ENCODE measurements around the gene CRAMP1. TPM values are rescaled to one million over a fixed set of nuclear protein-coding genes. Genes with fewer than 3 reads are reported as not detected.
A peak's percentile ranks its signal among the peaks of the same experiment; 100 is the strongest.

The CRAMP1 gene
- total and polyA plus RNA-seq, 2 of the 8 experiments (the other 6 are each of a cell fraction or from before 2014, with no cell fraction given) = 19.2 to 23.2 TPM

DNA sequence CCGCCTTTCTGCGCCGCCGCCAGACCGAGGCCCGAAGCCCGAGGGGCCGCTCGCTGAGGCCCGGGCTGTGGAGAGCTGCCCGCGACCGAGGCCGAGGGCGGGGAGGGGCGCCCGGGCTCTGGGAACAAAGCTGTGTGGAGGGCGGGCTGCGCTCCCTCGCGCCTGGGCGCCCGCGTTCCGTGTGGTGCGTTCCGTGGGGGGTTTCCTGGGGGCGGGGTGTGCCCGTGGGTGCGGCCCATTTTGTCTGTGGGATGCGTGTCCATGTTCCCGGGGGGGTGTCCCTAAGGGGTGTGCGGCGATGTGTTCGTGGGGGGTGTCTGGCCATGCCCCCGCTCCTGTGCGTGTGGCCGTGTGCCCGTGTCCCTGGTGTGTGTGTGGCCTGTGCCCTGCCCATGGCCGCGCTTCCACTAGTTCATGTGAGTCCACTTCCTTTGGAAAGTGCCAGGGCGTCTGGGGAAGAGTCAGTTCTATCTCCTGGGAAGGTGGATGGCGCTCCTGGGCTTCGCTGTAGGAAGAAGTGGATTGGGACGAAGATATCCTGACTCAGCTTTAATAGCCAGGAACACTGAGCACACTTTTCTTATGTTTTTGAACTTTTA lies 66.4 kb downstream of the CRAMP1 start:
- H3K23ac ChIP-seq (ENCODE audit: insufficient read length) = no peak overlapping the region
- H3K36me3 ChIP-seq (ENCODE audit: control insufficient read depth in 2 of 4, insufficient read depth in 4 of 4, low read length in 3 of 4) = peaks cover 2 to 28% (median 11%) of the 10 kb centered on the region in 4 experiments; a peak in 7 of 8 replicates
- WGBS, 2 experiments (ENCODE audit: extremely low coverage in 1 of 2, insufficient coverage in 1 of 2, insufficient read length in 1 of 2, insufficient replicate concordance in 2 of 2, low coverage in 1 of 2, low lambda C conversion rate in 2 of 2, missing lambda C conversion rate in 1 of 2) = 2% methylated on average over 29 of the region's 45 CpGs; no CpG with 5 or more reads in 1 of the 2 experiments
- peak overlapping the region; percentile 89 for H4K8ac ChIP-seq (ENCODE audit: extremely low read depth, insufficient read depth, low read length)
- peak overlapping the region; percentile 98 for H3K4ac ChIP-seq (replicated peaks; ENCODE audit: insufficient read length, low read depth, low read length)
- DNase-seq (ENCODE audit: low read depth in 1 of 2, low spot score in 2 of 2) (no peak), FAIRE-seq (no peak)
- H4K20me1 ChIP-seq (replicated peaks in 1 of 2; ENCODE audit: control insufficient read depth in 1 of 2, insufficient read depth in 2 of 2, low read length in 2 of 2) = peaks cover 9 to 24% of the 10 kb centered on the region in 2 experiments
- H2AK5ac ChIP-seq (ENCODE audit: low read depth, low read length) = 0 out of 2 replicates have a peak overlapping the region, but pooled peaks have one; percentile 45
- H3K27ac ChIP-seq (ENCODE audit: low read depth, low read length) = peak overlapping the region; percentile 87
- H2BK20ac ChIP-seq (ENCODE audit: low read length) = no peak overlapping the region
- H3K79me2 ChIP-seq (ENCODE audit: control insufficient read depth in 1 of 2, insufficient read depth in 2 of 2, low read length in 2 of 2) = peaks cover 41 to 53% of the 10 kb centered on the region in 2 experiments
- peak overlapping the region; percentile 86 to 89 for H3K4me2 ChIP-seq (ENCODE audit: insufficient read depth in 1 of 2, low read depth in 2 of 2, low read length in 2 of 2)
- peaks cover 11% of the 10 kb centered on the region for H3K79me1 ChIP-seq (ENCODE audit: low read depth, low read length)
- H2BK120ac ChIP-seq (replicated peaks; ENCODE audit: low read depth, low read length) = no peak overlapping the region
- peak overlapping the region; percentile 82 for H3K14ac ChIP-seq (ENCODE audit: insufficient read length)
- peak overlapping the region; percentile 90; the same call in 1 of the 2 replicates for H3K18ac ChIP-seq (ENCODE audit: extremely low read depth, low read length)
- ChIA-PET CTCF (ENCODE audit: partially characterized antibody) (interaction anchor here (0.6 to 1.8 kb wide), 6 partner anchors 13 to 505 kb away, joined by 3 to 4 read pairs (median 4); no protein-coding TSS in a partner anchor), POLR2A (ENCODE audit: partially characterized antibody) (interaction anchor here (0.6 to 4.0 kb wide), 24 partner anchors 8 to 338 kb away, joined by 3 to 34 read pairs (median 4); partner anchors contain the start of genes EME2, FAHD1, MAPK8IP3 and MRPS34)
- H3K23me2 ChIP-seq (ENCODE audit: low read depth, low read length) = peaks cover 8% of the 10 kb centered on the region
- H2AFZ ChIP-seq (ENCODE audit: low read length) = no peak overlapping the region
- peak overlapping the region; percentile 71 for H4K5ac ChIP-seq (ENCODE audit: insufficient read length, low read depth, low read length)
- H4K91ac ChIP-seq (replicated peaks; ENCODE audit: insufficient read length, low read length) = peak overlapping the region; percentile 91
- H3K56ac ChIP-seq (replicated peaks; ENCODE audit: insufficient read length, low read depth, low read length) = peak overlapping the region; percentile 79
- H2BK5ac ChIP-seq (ENCODE audit: low read depth, low read length) = no peak overlapping the region; the same call in 1 of the 2 replicates
- H3K9me3 ChIP-seq (ENCODE audit: insufficient read depth in 2 of 2, low read depth in 1 of 2, low read length in 1 of 2) = no peaks in the 10 kb centered on the region
- H2BK15ac ChIP-seq (ENCODE audit: low read length) = no peak overlapping the region
- H3K4me1 ChIP-seq (replicated peaks in 1 of 4; ENCODE audit: control insufficient read depth in 3 of 4, insufficient read depth in 4 of 4, low read length in 3 of 4) = peaks cover 0 to 10% (median 2%) of the 10 kb centered on the region in 4 experiments; a peak in 4 of 7 replicates
- H3K4me3 ChIP-seq (ENCODE audit: extremely low read depth in 1 of 4, insufficient read depth in 2 of 4, low read depth in 3 of 4, low read length in 4 of 4) = peak overlapping the region; percentile 87 to 99 (median 94)
- no peak overlapping the region for H2BK12ac ChIP-seq (ENCODE audit: low read depth, low read length)
- H3K27me3 ChIP-seq (replicated peaks in 1 of 4; ENCODE audit: control insufficient read depth in 3 of 4, extremely low read depth in 1 of 4, insufficient read depth in 3 of 4, low read length in 3 of 4) = no peaks in the 10 kb centered on the region
- H3K9ac ChIP-seq (replicated peaks in 1 of 4; ENCODE audit: extremely low read depth in 1 of 4, low read depth in 3 of 4, low read length in 3 of 4) = peak overlapping the region; percentile 87 to 94 (median 90)
- TF ChIP-seq, protein P1, sequence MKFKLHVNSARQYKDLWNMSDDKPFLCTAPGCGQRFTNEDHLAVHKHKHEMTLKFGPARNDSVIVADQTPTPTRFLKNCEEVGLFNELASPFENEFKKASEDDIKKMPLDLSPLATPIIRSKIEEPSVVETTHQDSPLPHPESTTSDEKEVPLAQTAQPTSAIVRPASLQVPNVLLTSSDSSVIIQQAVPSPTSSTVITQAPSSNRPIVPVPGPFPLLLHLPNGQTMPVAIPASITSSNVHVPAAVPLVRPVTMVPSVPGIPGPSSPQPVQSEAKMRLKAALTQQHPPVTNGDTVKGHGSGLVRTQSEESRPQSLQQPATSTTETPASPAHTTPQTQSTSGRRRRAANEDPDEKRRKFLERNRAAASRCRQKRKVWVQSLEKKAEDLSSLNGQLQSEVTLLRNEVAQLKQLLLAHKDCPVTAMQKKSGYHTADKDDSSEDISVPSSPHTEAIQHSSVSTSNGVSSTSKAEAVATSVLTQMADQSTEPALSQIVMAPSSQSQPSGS (IDR thresholded peaks at IDR 0.05; ENCODE audit: low read length) = no peak
- TF ChIP-seq TAF7 (optimal IDR thresholded peaks at IDR 0.05; ENCODE audit: borderline replicate concordance, low read depth, low read length) (no peak), CHD2 (IDR thresholded peaks at IDR 0.05; ENCODE audit: low read length) (no peak), PHF8 (conservative IDR thresholded peaks at IDR 0.05; ENCODE audit: low read depth, low read length) (peak; percentile 40; the same call in 1 of the 2 replicates), CBX5 (IDR thresholded peaks at IDR 0.05; ENCODE audit: low read depth, low read length) (no peak), GTF2F1 (IDR thresholded peaks at IDR 0.05; ENCODE audit: borderline replicate concordance, low read depth, low read length) (no peak), KDM1A (IDR thresholded peaks at IDR 0.05; ENCODE audit: borderline replicate concordance, low read length) (no peak), KDM4A (IDR thresholded peaks at IDR 0.05; ENCODE audit: low read depth, low read length, severe bottlenecking) (peak; percentile 41)
- TF ChIP-seq, protein P2, sequence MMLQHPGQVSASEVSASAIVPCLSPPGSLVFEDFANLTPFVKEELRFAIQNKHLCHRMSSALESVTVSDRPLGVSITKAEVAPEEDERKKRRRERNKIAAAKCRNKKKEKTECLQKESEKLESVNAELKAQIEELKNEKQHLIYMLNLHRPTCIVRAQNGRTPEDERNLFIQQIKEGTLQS (IDR thresholded peaks at IDR 0.05; ENCODE audit: insufficient read depth, low read depth, low read length) = no peak
